ENCODE measurements around the gene GATA3.

DNA sequence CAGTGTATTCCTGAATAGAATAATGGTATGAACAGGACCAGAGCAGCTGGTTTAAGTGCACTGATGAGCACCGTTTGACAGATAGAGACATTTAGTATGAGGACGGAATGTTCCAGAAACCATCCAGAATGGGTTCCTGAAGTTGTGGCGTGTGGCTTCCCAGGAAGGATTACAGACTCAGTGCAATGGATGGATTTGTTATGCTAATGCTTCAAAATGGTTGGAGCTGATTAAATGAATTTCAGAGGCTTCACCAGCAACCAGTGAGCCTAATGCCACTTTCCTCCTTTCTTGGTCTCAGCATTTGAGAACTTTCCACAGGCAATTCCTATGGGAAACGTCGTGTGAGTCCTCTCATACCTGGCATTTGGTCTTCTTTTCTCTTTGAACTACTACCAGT is 9.9 kb downstream of the GATA3 start:
- TF ChIP-seq, protein P1, sequence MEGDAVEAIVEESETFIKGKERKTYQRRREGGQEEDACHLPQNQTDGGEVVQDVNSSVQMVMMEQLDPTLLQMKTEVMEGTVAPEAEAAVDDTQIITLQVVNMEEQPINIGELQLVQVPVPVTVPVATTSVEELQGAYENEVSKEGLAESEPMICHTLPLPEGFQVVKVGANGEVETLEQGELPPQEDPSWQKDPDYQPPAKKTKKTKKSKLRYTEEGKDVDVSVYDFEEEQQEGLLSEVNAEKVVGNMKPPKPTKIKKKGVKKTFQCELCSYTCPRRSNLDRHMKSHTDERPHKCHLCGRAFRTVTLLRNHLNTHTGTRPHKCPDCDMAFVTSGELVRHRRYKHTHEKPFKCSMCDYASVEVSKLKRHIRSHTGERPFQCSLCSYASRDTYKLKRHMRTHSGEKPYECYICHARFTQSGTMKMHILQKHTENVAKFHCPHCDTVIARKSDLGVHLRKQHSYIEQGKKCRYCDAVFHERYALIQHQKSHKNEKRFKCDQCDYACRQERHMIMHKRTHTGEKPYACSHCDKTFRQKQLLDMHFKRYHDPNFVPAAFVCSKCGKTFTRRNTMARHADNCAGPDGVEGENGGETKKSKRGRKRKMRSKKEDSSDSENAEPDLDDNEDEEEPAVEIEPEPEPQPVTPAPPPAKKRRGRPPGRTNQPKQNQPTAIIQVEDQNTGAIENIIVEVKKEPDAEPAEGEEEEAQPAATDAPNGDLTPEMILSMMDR (IDR thresholded peaks at IDR 0.05) = no peak
- TF ChIP-seq POLR2A (IDR thresholded peaks at IDR 0.05) = no peak

All from lower leg skin (tissue), 3 donors.